Epithelial cell of prostate (primary cell): ENCODE data around the gene RHOF.
A peak's percentile ranks its signal among the peaks of the same experiment; 100 is the strongest.
"Not testable (repeated sequence)": the region's sequence is repeated elsewhere in the genome, so short reads cannot be mapped to it uniquely, and the experiment has no call there.

ENCODE experiments used
- DNase-seq: peaks from one replicate; pipeline ENCODE4 v3.0.0-alpha.2; 2011; ENCODE audit warnings: low read depth, low spot score
- H3K27ac ChIP-seq: fragments of 450-650 bp; 2 replicates; pipeline ENCODE4 v1.5.1; 2017; ENCODE audit warnings: mild to moderate bottlenecking

RHOF gene

DNA sequence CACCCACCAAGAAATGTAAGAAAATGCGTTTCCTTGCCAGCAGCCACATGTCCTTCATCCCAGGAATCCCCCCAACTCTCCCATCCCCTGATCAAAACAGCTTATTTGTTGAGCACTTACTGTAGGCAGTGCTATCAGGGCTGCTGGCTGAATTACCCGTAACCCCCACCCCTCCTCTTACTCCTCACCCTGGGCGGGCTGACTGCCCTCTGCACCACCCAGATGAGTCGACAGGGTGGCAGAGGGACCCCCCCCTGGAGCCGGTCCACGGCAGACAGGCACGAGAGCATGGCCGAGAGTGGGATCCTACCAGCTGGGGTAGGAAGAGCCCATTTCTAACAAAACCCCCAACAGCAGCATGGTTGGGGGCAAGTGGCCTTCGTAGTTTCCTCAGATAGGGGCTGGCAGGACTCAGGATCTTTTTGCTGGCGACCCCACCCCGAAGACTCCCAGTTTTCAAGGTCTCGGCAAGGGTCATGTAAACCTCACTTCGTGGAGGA is 1.1 kb upstream of the RHOF start:
- no peak for DNase-seq
- peak overlapping the region; percentile 100 for H3K27ac ChIP-seq

DNA sequence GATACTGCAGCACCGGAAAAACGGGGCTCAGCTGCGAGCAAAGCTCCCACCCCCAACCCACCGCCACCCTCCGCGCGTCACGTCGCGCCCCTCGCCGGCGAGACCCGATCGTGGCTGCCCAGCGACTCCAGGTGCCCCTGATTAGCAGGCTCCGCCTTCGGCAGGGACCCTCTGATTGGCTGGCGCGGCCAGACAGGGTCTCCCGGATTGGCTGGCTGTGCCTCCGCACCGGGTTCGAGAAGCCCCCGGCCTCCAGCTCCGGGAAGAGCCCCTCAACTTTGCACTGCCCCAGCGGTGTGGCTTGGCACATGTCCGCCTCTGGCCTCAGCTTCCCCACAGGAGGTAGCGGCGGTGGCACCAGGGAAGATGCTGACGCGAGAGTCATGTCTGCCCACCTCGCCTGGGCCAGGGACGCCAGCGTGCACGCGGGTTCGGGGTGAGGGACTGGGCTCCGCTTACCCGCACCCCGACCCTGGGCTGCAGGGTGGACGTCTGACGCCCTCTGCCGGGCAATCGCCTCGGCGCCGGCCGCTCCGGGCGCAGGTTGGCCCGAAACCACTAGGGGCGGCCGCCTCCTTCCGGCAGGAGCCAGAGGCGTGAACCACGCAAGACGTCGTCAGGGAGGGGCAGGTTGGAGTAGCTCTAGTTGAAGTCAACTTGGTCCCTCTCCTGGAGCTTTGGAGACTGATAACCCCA is 498 bp upstream of the RHOF start:
- DNase-seq: no peak
- peak overlapping the region; percentile 100 for H3K27ac ChIP-seq

DNA sequence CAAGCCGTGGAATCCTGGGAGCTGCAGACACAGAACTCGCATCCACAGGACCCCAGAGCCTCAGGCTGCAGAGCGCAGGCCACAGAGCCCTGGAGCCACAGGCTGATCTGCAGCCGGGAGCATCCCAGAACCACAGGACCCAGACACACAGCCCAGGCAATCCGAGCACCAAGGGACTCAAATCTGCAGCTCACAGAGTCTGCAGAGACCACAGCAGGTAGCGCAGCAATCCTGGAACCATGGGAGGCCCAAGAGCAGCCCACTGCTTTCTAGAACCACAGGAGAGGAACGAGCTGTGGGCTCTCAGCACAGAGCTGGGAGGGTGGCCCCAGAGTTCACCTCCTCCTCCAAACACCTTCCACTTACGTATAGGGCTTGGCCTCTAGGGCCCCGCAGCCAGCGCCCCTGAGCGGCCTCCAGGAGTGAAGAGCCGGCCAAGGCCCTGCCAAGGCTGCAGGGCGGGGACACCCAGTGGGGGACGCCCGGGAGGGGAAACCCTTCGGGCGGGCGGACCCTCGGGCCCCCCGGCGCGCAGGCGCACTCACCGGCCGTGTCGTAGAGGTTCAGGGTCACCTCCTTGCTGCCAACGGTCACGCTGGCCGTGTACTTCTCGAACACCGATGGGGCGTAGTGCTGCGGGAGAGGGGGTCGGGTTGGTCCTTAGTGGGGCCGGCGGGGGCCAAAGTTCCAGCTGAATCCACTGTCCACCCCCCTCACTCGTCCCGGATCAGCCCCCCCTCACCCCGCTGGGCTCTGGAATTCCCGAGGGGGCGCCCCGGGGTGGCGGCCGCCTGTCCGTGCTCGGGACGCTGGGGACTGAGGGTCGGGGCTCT is 665 bp downstream of the RHOF start:
- no peak for DNase-seq
- peak overlapping the region; percentile 100 for H3K27ac ChIP-seq

DNA sequence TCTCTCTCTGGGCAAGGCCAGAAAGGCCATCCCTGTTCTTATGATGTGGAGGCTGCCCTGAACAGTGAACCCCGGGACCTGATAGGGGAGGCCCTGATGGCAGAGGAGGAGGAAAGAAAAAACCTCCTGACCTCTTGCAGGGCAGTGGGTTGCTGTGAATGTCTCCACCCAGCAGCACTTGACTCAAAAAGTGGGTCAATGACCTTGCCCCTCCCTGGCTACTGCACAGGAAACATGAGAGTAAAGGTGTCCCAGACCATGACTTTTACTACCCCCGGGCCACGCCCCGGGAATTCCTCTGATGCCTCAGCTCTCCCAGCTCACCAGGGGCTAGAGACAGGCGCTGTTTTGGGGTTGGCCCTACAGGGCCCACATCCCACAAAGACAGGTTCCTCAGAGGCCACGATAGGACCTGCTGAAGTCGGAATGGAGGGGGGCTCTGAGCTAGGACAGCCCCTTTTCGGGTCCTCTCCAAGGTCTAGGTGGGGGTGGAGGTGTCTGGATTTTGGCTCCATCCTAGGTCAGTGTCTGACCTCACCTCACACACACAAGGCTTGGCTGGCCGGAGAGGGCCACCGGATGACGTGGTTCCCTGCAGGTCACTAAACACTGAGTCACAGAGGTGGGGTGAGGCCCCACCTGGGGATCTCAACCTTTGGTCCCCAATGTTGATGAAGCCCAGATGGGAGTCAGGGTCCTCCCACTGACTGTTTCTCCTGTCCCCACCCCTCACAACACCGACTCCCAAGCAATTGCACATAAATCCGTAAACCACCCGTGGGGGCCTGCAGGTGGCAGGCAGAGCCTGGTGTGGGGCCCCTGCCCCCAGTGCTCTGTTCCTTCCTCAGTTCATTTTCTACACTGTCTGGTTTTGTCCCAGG is 1.6 kb downstream of the RHOF start:
- DNase-seq: no peak
- peak overlapping the region; percentile 100 for H3K27ac ChIP-seq

DNA sequence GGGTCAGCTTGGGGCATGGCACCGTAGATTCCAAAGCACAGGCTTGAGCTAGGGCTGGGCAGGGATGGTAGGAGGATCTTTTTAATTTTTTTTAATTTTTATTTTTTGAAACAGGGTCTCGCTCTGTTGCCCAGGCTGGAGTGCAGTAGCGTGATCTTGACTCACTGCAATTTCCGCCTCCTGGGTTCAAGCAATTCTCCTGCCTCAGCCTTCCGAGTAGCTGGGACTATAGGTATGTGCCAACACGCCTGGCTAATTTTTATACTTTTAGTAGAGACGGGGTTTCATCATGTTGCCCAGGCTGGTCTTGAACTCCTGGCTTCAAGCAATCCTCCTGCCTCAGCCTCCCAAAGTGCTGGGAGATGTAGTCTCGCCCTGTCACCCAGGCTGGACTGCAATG is 2.7 kb downstream of the RHOF start:
- not testable (repeated sequence) for H3K27ac ChIP-seq

DNA sequence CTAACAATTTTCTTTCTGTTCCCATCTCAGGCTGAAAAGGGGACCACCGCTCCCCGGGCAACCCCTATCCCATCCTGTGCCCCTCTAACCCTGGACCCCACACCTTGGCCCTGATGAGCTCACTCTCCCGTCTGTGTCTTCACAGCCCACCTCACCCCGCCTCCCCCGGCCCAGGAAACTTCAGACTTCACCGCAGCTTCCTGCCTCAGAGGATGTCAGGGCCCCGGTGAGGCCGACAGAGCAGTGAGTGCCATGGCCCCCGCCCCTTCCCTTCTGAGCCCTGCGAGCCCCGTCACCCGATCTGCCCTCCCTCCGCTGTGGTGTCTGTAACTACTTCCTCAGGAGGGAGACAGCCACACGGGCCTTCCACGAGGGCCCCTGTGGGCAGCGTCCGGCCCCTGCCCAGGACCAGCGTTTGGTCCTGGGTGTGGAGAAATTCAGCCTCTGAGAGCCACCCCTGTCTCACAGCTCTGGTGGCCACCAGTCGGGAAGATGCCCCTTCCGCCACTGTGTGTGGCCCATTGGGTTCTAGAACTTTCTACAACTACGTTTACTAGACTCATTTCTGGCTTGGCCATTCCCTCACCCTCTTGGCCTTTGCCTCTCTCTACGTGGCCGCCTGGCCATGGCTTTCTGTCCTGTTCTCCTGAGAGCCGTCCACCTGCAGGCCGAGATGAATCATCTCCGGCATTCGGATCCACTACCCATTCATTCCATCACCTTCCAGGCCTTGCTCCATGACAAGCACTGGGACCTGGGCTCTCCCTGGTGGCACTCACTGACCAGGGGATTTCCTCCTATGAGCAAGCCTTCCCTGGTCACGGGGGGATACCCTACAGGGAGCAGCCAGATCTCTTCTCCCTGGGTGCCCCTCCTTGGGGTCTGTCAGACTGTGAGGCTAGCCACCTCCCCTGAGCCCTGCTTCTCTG is 3.4 kb downstream of the RHOF start:
- H3K27ac ChIP-seq: no peak overlapping the region
- DNase-seq: no peak

More for the DNA sequence above, 2.7 kb downstream of the RHOF start:
- not testable (repeated sequence) for DNase-seq

DNA sequence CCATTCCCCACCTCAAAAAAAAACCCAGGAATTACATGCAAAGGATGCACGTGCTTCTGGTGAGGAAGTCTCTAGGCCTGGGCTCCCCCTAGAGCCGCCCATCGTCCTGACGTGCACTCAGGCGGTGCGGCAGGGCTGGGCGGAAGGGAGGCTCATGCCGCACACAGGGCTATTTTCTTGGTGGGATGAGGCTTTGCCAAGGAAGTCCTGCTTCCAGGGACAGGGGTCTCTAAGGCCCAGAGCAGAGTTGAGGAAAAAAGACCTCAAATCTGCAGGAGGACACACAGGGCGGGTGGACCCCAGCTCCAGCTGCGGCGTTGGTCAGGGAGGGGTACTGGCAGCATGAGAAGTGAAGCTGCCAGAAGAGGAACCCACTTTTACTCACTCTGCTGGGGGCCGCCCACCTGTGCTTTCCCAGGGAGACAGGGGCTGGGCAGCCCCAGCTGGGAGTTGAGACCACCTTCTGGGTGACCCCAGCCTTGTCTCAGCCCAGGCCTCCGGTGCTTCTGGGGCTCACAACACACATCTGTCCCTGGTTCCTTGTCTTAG is 4.2 kb downstream of the RHOF start:
- DNase-seq: no peak
- no peak overlapping the region for H3K27ac ChIP-seq

DNA sequence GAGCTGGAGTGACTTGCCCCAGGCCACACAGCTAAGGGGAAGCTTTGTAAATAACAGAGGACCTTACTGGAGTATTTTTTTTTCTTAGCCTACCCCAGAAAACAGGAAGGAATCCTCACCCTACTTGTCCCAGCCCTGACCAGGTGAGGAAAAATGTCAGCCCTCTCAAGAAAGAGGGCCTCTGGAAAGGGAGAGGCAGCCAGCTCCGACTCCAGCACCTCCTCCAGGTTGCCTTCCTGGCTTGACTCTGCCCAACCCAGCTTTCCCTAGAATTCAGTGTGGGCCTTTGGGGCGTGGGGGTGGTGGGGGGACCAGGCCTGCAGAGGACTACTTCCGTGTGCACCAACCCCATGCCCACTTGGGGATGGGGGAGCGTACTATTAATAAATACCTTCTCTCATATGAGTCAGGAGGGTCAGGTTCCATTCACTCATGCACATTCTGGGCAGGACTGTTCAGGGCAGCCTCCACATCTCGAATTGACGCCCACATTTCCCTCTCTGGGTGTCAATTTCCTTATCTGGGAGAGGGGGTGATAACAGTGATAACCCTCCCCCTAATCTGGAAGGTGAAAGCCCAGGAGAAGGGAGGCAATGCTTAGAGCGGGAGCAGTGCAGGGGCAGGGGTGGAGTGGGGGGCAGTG is 5.2 kb downstream of the RHOF start:
- peak overlapping the region; percentile 98 for H3K27ac ChIP-seq
- no peak for DNase-seq

DNA sequence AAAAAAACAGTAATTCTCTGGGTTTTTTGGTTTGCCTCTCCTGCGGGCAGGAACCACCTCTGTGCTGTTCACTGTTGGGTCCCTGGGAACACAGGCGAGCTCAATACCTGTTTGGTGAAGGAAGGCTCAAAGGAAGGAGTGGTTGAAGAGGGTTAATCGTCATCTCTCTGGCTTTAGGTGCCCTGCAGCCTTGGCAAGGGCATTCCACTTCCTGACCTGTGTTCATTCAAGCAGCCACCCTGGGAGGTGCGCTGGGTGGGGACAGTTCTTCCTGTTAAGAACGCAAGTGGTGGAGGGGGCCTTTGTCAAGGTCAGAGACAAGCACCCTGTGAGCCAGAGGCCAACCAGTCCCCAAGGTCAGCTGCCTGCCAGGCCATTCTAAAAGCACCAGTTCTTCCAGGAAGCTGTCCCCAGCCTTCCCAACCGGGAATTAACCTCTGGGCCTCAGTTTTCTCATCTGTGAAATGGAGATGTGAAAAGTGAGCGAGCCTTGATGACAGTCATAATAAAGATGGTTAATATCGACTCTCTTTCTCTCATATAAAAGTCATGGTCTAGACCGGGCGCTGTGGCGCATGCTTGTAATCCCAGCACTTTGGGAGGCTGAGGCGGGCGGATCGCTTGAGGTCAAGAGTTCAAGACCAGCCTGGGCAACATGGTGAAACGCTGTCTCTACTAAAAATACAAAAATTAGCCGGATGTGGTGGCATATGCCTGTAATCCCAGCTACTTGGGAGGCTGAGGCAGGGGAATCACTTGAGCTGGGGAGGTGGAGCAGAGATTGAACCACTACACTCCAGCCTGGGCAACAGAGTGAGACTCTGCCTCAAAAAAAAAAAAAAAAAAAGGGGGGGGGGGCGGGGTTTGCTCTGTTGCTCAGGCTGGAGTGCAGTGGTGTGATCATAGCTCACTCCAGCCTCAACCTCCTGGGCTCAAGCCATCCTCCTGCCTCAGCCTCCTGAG is 6.1 kb downstream of the RHOF start:
- H3K27ac ChIP-seq: peak overlapping the region; percentile 98
- DNase-seq: no peak

DNA sequence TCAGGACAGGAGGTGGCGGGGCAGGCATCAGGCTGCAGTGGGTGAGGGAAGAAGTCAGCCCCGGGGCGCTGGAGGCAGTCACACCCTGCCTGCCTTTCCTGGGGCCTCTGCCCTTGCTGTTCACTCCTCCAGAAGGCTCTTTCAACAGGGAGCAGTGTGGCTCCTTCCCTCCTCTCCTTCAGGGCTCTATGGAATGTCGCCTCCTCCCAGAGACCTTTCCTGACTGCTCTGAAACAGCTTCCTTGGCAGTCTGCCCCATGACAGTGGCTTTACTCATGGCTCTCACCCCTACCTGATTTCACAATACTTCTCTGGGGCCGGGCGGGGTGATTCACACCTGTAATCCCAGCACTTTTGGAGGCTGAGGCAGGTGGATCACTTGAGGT is 7.1 kb downstream of the RHOF start:
- DNase-seq: peak; percentile 97
- peak overlapping the region; percentile 98 for H3K27ac ChIP-seq

DNA sequence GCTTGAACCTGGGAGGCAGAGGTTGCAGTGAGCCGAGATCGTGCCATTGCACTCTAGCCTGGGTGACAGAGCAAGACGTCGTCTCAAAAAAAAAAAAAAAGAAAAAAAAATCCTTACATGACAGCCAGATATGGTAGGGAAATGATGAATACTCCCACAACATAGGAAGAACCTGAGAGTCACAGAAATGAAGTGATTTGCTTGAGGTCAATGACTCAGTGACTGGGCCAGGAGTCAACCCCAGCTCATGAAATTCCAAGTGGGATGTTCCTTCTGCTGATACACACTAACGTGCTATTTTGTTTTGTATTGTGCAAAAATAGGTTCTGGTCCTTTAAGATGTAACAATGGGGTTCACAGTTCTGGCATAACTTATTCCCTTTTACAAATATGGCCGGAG is 9.0 kb downstream of the RHOF start:
- peak; percentile 84 for DNase-seq
- peak overlapping the region; percentile 98 for H3K27ac ChIP-seq

DNA sequence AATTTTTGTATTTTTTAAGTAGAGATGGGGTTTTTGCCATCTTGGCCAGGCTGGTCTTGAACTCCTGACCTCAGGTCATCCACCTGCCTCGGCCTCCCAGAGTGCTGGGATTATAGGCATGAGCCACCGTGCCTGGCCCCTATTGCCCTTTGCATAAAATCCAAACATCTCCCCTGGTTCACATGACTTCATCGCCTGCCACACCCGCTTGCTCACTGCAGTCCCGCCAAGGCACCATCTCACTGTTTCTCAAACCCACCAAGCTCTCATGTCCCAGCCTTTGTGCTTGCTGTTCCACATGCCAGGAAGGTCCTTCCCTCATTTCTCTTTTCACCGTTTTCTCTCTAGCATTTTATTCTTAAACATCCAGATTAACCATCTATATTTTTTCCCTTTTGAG is 9.7 kb downstream of the RHOF start:
- H3K27ac ChIP-seq: peak overlapping the region; percentile 98
- DNase-seq: no peak

DNA sequence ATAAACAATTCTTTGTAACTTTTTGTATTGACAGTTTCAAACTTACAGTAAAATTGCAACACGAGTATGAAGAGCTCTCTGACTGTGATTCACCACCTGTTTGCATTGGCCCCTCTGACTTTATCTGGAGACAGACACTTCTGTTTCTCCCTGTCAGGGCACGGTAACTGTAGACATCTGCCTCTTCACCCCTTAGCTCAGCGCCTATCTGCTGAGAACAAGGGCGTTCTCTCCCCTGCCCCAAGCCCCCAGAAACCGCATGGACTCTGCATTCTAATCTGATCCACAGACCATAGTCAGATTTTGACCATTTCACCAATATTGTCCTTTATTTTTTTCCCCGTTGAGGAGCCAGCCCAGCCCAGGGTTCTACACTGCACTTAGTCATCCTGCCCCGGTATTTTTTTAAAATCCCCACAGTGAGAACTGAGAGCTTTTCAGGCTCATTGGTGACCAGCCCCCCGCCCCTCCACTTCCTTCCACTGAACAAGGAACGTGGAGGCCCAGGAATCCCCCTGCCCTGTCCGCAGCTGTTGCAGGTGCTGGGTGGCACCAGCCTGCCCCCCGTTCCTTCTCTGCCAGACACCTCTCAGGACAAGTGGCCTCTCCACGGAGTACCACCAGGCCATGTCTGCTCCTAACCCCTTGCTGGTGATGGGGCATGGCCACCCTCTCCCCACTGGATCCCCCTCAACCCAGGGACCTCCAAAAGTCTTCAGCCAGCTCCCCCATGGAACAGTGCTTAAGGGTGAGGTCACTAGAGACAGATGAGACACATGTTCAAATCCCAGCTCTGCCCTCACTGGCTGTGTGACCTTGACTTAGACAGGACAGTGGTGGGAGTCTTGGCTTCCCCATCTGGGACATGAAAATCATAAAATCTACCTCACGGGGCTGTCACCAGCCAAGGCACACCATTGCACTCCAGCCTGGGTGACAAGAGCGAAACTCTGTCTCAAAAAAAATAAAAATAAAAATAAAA is 11.2 kb downstream of the RHOF start:
- peak overlapping the region; percentile 52 for H3K27ac ChIP-seq
- no peak for DNase-seq

DNA sequence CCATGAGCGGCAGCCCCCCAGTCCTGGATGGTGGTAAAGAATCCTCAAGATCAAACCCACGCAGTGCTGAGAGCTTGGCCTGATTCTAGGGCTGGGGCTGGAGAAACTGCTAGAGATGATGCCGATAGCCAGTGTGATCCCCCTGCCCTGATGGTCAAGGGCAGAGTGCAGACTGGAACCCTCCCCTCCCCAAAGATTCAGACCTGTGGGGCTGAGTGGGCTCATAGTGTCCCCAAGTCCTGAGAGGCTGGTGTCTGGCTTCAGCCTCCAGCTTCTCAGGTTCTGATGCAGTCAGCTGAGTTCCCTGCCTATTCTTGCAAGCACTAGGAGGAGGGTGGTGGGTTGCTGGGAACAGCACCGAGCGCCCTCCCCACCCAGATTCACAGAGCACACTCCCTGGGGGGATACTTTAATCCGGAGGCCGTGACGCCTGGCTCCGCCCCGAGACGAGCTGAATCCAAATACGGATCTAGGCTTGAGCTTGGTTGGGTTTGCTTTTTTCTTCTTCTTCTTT is 11.9 kb downstream of the RHOF start:
- H3K27ac ChIP-seq: peak overlapping the region; percentile 52
- no peak for DNase-seq

DNA sequence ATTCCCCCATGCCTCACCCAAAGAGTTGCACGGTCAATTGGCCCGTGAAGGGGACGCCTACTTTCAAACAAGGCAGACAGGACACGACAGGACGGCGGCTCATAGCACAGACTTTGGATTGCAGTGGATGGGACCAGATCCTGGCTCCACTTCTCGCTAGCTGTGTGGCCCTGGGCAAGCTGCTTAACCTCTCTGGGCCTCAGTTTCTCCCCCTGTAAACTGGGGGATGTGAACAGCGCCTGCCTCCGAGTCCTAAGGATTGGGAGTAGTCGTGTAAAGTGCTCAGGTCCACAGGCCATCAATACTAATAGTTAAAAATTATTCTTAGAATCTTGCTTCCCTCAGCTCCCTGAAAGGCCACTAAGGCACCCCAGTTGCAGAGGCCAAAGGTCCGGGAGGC is 13.1 kb downstream of the RHOF start:
- no peak overlapping the region for H3K27ac ChIP-seq
- no peak for DNase-seq

DNA sequence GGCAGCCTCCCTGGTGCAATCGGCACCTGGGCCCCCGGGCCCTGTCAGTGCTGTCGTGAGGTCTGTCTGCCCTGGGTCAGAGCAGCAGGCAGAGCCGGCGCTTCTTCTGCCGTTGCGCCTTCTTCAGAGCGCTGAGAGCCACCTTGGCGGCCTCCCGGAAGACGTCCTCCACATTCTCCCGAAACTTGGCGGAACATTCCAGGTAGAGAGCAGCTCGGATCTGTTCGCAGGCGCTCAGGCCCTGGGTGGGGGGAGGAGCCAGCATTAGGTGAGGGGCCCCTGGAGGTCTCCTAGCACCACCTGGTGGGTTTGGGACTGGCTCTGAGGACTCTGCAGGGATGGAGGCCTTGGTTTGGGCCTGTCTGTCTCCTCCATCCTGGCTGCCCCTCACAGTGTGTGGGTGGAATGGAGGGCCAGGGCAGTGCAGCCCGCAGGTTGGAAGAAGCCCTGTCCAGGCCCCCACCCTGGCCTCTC is 14.0 kb downstream of the RHOF start:
- no peak for DNase-seq
- no peak overlapping the region for H3K27ac ChIP-seq
